GM21619 (cell line): Measurements from ENCODE around the gene TUBGCP6.

ENCODE experiments used
- ATAC-seq: cut with Tn5 transposase; IDR thresholded peaks from one replicate; pipeline ENCODE4 v1.9.1; 2021; ENCODE audit not compliant: unreplicated experiment

Gene TUBGCP6

DNA sequence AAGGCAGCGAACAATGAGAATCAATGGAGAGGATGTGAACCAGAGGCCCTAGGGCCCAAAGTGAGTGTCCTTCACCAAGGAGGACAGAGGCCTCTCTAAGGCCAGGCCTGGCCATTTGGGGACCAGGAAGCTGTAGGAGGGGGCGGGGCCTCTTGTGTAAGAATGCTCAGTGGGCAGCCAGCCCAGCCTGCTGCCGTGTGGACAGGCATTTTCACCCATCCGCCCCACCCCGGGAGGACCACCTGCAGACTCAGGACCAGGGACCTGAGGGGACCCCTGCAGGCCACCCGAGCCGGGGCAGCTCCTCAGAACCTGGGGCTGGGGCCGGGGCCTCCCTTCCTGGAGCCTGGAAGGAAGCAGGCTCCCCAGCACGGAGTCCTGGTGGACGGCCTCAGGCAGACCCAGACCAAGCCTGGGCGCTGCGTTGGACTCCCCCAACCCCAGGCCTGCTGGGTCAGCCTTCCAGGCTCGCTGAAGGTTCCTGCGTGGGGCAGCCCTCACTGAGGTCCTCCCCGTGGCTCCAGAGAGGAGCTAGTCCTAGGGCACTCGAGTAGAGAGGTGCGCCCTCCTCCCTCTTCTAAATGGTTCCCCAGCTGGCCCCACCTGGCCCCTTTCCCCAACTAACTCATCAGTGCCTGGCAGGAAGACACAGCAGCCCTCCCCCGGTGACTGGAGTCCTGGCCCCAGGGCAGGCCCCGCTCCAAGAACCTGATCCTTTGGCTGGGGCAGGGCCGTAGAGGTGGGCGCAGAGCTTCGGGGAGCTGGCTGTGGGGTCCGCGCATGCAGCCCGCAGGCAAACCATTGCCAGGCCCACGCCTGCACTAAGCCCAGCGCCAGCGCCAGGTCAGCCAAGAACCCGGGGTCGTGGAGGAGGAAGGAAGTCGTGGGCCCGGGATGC, 60.6 kb downstream of the TUBGCP6 start:
- ATAC-seq: no peak

DNA sequence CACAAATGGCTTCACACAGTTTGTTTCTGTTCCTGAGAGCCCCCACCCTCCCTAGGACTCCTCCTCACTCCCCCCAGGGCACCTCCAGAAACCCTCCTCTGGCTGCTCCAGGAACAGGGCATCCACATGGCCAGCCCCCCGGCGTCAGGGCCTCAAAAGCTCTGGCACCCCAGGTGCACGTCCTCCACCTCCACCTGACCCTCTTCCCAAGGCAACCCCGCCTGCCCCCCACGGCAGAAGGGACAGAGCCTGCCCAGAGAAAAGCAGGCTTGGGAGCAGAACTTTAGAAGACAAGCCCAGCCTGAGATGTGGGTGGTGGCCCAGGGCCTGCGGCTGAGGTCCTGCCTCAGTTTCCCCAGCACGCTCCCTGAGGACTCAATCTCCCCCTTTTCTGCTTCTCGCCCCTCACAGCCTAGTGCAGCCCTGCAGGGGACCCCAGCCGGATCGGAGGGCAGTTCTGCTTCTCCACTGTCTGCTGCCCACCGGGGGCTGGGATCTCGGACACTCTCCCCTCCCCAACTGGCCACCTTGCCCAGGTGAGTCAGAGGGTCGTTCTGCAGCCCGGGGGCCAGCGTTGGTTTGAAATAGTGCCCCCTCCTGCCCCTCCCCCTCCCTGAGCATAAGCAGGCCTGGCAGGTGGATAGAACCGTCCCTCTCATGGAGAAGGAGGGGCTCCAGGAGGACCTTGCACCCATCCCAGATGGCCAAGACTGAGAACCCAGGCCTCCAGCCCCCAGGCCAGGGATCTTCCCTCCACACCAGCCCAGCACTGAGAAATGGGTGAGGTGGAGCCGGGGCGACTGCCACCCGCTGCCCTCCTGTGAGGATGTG, 61.5 kb downstream of the TUBGCP6 start:
- ATAC-seq: no peak

- ATAC-seq: no peak
Observed at GRCh38 chr22:50182176-50183081, 62.4 kb downstream of the TUBGCP6 start.

- ATAC-seq: no peak
Observed at GRCh38 chr22:50180727-50181521, 63.9 kb downstream of the TUBGCP6 start.

- ATAC-seq: no peak
Observed at GRCh38 chr22:50179937-50180726, 64.7 kb downstream of the TUBGCP6 start.

DNA sequence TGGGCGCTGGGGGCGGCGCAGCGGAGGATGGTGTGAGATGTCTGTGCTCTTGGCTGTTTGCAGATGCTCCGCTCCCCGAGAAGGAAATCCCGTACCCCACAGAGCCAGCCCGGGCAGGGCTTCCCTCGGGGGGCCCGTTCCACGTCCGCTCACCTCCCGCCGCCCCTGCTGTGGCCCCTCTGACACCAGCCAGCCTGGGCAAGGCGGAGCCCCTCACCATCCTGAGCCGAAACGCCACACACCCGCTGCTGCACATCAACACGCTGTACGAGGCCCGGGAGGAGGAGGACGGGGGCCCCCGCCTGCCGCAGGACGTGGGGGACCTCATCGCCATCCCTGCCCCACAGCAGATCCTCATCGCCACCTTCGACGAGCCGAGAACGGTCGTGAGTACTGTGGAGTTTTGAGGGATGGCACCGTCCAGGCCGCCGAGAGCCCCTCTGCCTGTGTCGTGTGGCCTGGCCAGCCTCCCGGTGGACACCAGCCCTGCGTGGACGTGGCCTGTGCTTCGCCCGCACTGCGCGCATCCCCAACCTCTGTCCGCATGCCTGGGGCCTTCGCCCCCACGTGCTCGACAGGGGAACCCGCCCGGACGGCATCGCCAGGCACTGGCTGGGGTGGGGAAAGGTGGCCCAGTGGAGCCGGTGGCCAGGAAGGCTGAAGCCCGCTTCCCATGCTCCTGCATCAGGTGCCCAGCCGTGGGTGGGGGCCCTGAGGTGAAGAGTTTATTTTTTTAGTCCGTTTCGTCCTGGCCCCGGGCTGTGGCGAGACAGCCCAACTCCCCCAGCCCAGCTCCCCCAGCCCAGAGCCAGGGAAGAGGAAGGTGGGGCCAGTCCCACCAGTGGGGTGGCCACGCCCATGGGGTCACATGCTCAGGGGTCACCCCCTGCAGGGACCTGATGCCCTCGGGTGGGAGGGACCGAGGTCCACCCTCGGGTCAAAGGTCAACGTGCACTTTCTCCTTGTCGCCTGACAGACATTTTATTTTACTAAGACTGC, 65.7 kb downstream of the TUBGCP6 start:
- no peak for ATAC-seq

DNA sequence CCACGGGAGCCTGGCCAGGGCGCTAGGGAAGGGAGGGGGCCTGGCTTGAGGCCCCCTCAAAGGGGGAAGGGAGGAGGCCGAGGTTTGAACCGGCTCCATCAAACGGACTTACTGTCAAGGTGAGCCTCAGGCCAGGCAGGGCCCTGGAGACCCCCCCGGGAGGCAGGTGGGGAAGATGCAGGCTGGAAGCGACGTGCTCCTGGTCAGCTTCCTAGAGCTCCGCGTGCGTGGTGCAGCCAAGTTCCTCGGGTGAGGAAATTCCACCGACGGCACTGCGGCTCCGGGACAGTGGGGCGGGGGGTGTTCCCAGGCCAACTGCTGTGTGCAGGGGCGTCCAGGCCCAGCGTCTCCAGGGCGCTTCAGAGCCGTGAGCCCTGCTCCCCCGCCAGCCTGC, 66.4 kb downstream of the TUBGCP6 start:
- ATAC-seq: no peak

DNA sequence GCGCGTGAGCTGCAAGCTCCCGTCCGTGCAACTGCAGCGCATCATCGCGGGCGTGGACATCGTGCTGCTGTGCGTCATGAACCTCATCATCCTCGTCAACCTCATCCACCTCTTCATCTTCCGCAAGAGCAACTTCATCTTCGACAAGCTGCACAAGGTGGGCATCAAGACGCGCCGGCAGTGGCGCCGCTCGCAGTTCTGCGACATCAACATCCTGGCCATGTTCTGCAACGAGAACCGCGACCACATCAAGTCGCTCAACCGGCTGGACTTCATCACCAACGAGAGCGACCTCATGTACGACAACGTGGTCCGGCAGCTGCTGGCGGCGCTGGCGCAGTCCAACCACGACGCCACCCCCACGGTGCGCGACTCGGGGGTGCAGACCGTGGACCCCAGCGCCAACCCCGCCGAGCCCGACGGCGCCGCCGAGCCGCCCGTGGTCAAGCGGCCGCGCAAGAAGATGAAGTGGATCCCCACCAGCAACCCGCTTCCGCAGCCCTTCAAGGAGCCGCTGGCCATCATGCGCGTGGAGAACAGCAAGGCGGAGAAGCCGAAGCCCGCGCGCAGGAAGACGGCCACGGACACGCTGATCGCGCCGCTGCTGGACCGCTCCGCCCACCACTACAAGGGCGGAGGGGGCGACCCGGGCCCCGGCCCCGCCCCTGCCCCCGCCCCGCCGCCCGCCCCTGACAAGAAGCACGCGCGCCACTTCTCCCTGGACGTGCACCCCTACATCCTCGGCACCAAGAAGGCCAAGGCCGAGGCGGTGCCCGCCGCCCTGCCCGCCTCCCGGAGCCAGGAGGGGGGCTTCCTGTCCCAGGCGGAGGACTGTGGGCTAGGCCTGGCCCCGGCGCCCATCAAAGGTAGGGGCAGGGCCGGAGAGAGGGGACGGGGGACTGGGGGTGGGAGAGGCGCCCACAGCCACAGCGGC, 67.0 kb downstream of the TUBGCP6 start:
- ATAC-seq: no peak

- no peak for ATAC-seq
Observed at GRCh38 chr22:50176850-50177536, 67.8 kb downstream of the TUBGCP6 start.

GRCh38 chr22:50175921-50176849, 68.6 kb downstream of the TUBGCP6 start:
- ATAC-seq: no peak

DNA sequence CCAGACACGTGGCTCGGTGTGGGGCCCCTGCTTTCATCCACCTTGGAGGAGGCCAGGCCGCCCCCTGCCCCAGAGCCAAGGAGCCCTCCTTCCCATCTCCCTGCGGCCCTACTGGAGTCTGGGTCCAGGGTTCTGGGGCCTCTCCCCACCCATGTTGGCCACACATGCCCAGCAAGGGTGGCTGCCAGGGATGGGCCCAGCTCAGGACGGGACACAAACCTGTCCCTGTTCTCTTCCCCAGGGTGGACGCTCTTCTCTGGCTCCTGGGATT, 69.7 kb downstream of the TUBGCP6 start:
- no peak for ATAC-seq

DNA sequence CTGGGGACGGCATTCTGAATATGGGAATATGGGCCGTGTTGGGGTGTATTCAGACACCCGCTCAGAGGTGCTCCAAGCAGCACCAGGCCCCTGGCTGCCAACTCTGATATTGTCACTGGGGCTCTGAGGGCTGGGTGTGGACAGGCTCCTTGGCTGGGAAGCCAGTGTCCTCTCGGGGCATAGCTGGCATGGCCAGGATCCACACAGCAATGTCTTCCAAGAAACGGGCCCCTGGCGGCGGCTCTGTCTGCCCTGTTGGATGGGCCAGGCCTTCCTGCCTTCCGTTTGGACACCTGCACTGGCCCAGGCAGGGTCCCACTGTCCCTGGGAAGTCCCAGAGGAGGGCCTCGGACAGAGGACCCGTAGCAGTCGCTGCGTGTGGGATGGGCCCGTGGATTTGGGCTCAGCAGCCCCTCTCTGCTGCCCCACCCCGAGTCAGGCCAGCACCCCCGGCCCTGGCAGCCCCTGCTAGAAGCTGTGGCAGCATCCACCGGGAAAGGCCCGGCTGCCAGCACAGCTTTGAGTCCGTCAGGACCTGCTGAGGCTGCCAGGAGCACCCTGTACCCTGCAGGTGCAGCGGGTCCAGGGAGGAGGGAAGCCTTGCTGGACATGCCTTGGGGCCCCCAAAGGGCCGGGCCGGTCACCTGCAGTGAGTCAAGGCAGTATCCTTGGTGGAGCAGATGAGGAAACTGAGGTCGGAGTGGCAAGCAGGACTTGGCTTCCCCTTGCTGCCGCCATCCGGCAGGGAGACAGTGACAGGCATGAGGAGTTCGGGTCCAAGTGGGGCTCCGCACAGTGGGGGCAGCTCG, 70.2 kb downstream of the TUBGCP6 start:
- no peak for ATAC-seq

- ATAC-seq: no peak
Observed at GRCh38 chr22:50173983-50174355, 70.9 kb downstream of the TUBGCP6 start.

GRCh38 chr22:50173311-50173982, 71.4 kb downstream of the TUBGCP6 start:
- ATAC-seq: no peak
